ENCODE measurements around the gene CRYBB3.

DNA sequence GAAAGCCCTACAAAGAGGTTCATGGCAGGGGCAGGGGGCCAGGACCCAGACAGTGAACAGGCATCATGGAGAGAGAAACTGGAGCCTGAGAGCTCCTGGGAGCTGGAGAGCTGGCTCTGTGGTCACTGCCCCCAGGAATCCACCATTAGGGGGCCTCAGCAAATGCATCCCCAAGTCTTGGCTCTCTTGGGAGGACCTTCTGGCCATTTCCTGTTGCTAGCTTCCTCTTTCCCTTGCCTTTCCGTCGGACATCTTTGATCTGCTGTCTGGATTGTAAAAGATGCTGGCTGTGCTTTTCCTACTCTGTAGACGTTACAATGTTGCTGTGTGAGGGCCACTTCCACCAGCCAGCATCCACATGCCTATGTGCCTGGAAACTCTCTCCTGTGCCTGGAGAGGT, 12.7 kb downstream of the CRYBB3 start:
- TF ChIP-seq, protein P1, sequence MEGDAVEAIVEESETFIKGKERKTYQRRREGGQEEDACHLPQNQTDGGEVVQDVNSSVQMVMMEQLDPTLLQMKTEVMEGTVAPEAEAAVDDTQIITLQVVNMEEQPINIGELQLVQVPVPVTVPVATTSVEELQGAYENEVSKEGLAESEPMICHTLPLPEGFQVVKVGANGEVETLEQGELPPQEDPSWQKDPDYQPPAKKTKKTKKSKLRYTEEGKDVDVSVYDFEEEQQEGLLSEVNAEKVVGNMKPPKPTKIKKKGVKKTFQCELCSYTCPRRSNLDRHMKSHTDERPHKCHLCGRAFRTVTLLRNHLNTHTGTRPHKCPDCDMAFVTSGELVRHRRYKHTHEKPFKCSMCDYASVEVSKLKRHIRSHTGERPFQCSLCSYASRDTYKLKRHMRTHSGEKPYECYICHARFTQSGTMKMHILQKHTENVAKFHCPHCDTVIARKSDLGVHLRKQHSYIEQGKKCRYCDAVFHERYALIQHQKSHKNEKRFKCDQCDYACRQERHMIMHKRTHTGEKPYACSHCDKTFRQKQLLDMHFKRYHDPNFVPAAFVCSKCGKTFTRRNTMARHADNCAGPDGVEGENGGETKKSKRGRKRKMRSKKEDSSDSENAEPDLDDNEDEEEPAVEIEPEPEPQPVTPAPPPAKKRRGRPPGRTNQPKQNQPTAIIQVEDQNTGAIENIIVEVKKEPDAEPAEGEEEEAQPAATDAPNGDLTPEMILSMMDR (IDR thresholded peaks at IDR 0.05), result no peak
- no peak for TF ChIP-seq POLR2AphosphoS5 (IDR thresholded peaks at IDR 0.05; ENCODE audit: low read depth, low read length)
- TF ChIP-seq, protein P2, sequence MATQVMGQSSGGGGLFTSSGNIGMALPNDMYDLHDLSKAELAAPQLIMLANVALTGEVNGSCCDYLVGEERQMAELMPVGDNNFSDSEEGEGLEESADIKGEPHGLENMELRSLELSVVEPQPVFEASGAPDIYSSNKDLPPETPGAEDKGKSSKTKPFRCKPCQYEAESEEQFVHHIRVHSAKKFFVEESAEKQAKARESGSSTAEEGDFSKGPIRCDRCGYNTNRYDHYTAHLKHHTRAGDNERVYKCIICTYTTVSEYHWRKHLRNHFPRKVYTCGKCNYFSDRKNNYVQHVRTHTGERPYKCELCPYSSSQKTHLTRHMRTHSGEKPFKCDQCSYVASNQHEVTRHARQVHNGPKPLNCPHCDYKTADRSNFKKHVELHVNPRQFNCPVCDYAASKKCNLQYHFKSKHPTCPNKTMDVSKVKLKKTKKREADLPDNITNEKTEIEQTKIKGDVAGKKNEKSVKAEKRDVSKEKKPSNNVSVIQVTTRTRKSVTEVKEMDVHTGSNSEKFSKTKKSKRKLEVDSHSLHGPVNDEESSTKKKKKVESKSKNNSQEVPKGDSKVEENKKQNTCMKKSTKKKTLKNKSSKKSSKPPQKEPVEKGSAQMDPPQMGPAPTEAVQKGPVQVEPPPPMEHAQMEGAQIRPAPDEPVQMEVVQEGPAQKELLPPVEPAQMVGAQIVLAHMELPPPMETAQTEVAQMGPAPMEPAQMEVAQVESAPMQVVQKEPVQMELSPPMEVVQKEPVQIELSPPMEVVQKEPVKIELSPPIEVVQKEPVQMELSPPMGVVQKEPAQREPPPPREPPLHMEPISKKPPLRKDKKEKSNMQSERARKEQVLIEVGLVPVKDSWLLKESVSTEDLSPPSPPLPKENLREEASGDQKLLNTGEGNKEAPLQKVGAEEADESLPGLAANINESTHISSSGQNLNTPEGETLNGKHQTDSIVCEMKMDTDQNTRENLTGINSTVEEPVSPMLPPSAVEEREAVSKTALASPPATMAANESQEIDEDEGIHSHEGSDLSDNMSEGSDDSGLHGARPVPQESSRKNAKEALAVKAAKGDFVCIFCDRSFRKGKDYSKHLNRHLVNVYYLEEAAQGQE (IDR thresholded peaks at IDR 0.05; ENCODE audit: insufficient read depth in 1 of 2, low read depth in 2 of 2, low read length in 1 of 2), result no peak

Measured in Panc1 (cell line).